IMR-90 (cell line): Measurements from ENCODE around the gene TP53BP2. TPM values are rescaled to one million over a fixed set of nuclear protein-coding genes. Genes with fewer than 3 reads are reported as not detected.

Source experiments
- ATAC-seq: fragments of 200-7000 bp; cut with Tn5 transposase; 2 replicates; pipeline ENCODE4 v1.9.1; 2020; ENCODE audit warnings: low read depth, mild to moderate bottlenecking, moderate library complexity
- BruUV-seq: library from RNA; stranded (reverse); fragments of 400-500 nt; replicated peaks from 2 replicates; lab custom pipeline; 2021; lab: Mats Ljungman, UMichigan
- CTCF ChIA-PET: fragments of 300-600 bp; formaldehyde crosslinking; extraction: SDS; loops from one replicate; lab custom pipeline; 2021; ENCODE audit warnings: antibody characterized with exemption; lab: Yijun Ruan, JAX
- POLR2A ChIA-PET: fragments of 300-600 bp; sonication (Branson Sonifier 250); formaldehyde crosslinking; loops from one replicate; lab custom pipeline; 2022; ENCODE audit warnings: antibody characterized with exemption; ENCODE audit not compliant: unreplicated experiment; lab: Charles Lee
- DNase-seq: peaks from one replicate; pipeline ENCODE4 v3.0.0; 2013
- H2AFZ ChIP-seq: replicated peaks from 2 replicates; pipeline ENCODE3; 2013; ENCODE audit warnings: low read length, mild to moderate bottlenecking; ENCODE audit not compliant: poor library complexity
- H2AK5ac ChIP-seq: 2 replicates; pipeline ENCODE4 v1.6.1; 2013; ENCODE audit warnings: low read depth, low read length, inconsistent platforms
- H2AK9ac ChIP-seq: replicated peaks from 2 replicates; pipeline ENCODE3; 2013; ENCODE audit warnings: mild to moderate bottlenecking, low read depth, low read length, moderate library complexity; ENCODE audit not compliant: poor library complexity
- H2BK120ac ChIP-seq: 2 replicates; pipeline ENCODE4 v1.6.1; 2013; ENCODE audit warnings: low read depth, low read length, inconsistent platforms
- H2BK15ac ChIP-seq: 3 replicates; pipeline ENCODE4 v1.6.1; 2013; ENCODE audit warnings: low read depth, low read length, inconsistent platforms
- H2BK20ac ChIP-seq: 2 replicates; pipeline ENCODE4 v1.6.1; 2013; ENCODE audit warnings: low read depth, mild to moderate bottlenecking, inconsistent platforms, low read length, moderate library complexity
- H2BK5ac ChIP-seq: 2 replicates; pipeline ENCODE4 v1.6.1; 2013; ENCODE audit warnings: mild to moderate bottlenecking, low read depth, low read length, inconsistent platforms; ENCODE audit not compliant: poor library complexity, severe bottlenecking
- H3K14ac ChIP-seq: replicated peaks from 2 replicates; pipeline ENCODE4 v1.6.1; 2013; ENCODE audit warnings: low read depth, low read length, inconsistent platforms
- H3K18ac ChIP-seq: 2 replicates; pipeline ENCODE4 v1.6.1; 2013; ENCODE audit warnings: low read depth, low read length, control low read depth
- H3K23ac ChIP-seq: 2 replicates; pipeline ENCODE4 v1.6.1; 2013; ENCODE audit warnings: low read depth, low read length, inconsistent platforms
- H3K27ac ChIP-seq: 2 replicates; pipeline ENCODE4 v1.5.1; 2013; ENCODE audit warnings: mild to moderate bottlenecking, control low read depth, low read length; ENCODE audit not compliant: insufficient read depth
- H3K27me3 ChIP-seq: 2 replicates; pipeline ENCODE4 v1.6.1; 2013; ENCODE audit warnings: low read length; ENCODE audit not compliant: control insufficient read depth, insufficient read depth
- H3K36me3 ChIP-seq: 2 replicates; pipeline ENCODE4 v1.6.1; 2013; ENCODE audit warnings: low read length, mixed read lengths; ENCODE audit not compliant: control insufficient read depth, insufficient read depth
- H3K4ac ChIP-seq: 2 replicates; pipeline ENCODE4 v1.6.1; 2013; ENCODE audit warnings: low read depth, low read length, inconsistent platforms
- H3K4me1 ChIP-seq: 2 replicates; pipeline ENCODE4 v1.6.1; 2013; ENCODE audit warnings: low read length, mixed read lengths; ENCODE audit not compliant: control insufficient read depth, insufficient read depth
- H3K4me2 ChIP-seq: 2 replicates; pipeline ENCODE4 v1.6.1; 2013; ENCODE audit warnings: low read depth, mild to moderate bottlenecking, control low read depth, low read length, moderate library complexity
- H3K4me3 ChIP-seq: 2 replicates; pipeline ENCODE4 v1.5.1; 2013; ENCODE audit warnings: low read depth, mild to moderate bottlenecking, control low read depth, low read length, moderate library complexity; ENCODE audit not compliant: insufficient read depth
- H3K56ac ChIP-seq: 2 replicates; pipeline ENCODE4 v1.6.1; 2013; ENCODE audit warnings: low read length, inconsistent platforms; ENCODE audit not compliant: insufficient read depth; ENCODE audit errors: extremely low read depth
- H3K79me1 ChIP-seq, 2 experiments: 2 replicates each; pipeline ENCODE4 v1.6.1; 2013; ENCODE audit warnings: low read length in 2 of 2, inconsistent platforms in 1 of 2, low read depth in 1 of 2
- H3K9ac ChIP-seq: 2 replicates; pipeline ENCODE4 v1.6.1; 2013; ENCODE audit warnings: low read depth, low read length, control low read depth
- H3K9me1 ChIP-seq: 2 replicates; pipeline ENCODE4 v1.6.1; 2013; ENCODE audit warnings: low read length, inconsistent platforms; ENCODE audit not compliant: insufficient read depth
- H3K9me3 ChIP-seq: 2 replicates; pipeline ENCODE4 v1.6.1; 2013; ENCODE audit warnings: low read length; ENCODE audit not compliant: control insufficient read depth, insufficient read depth
- H4K20me1 ChIP-seq: 2 replicates; pipeline ENCODE4 v1.6.1; 2013; ENCODE audit warnings: low read length, inconsistent platforms; ENCODE audit not compliant: insufficient read depth
- H4K5ac ChIP-seq: 2 replicates; pipeline ENCODE4 v1.6.1; 2013; ENCODE audit warnings: mild to moderate bottlenecking, low read depth, low read length, control low read depth
- H4K8ac ChIP-seq, 2 experiments: 2 replicates each; pipeline ENCODE4 v1.6.1; 2013; ENCODE audit warnings: low read depth in 2 of 2, low read length in 2 of 2, control low read depth in 1 of 2, inconsistent platforms in 1 of 2
- H4K91ac ChIP-seq: 2 replicates; pipeline ENCODE4 v1.6.1; 2013; ENCODE audit warnings: low read depth, low read length, inconsistent platforms; ENCODE audit not compliant: insufficient read depth
- BHLHE40 ChIP-seq: fragments of 150-350 bp; IDR thresholded peaks from 2 replicates; pipeline ENCODE4 v1.6.1; 2016; ENCODE audit warnings: mild to moderate bottlenecking, low read depth, low read length
- CEBPB ChIP-seq: IDR thresholded peaks from 2 replicates; pipeline ENCODE4 v1.6.1; 2012; ENCODE audit warnings: low read depth, low read length, improper control_type of control experiment
- CHD1 ChIP-seq: IDR thresholded peaks from 2 replicates; pipeline ENCODE4 v1.6.1; 2012; ENCODE audit warnings: low read depth, low read length, improper control_type of control experiment
- CTCF ChIP-seq: conservative IDR thresholded peaks from 2 replicates; pipeline ENCODE4 v1.5.1; 2012; ENCODE audit warnings: mild to moderate bottlenecking, low read depth, low read length, improper control_type of control experiment
- ELK1 ChIP-seq: fragments of 150-350 bp; IDR thresholded peaks from 2 replicates; pipeline ENCODE4 v1.6.1; 2016; ENCODE audit warnings: low read depth, mild to moderate bottlenecking, low read length, moderate library complexity, borderline replicate concordance
- MAFK ChIP-seq: IDR thresholded peaks from 2 replicates; pipeline ENCODE4 v1.6.1; 2012; ENCODE audit warnings: low read depth, low read length, improper control_type of control experiment
- MAZ ChIP-seq: IDR thresholded peaks from 2 replicates; pipeline ENCODE4 v1.6.1; 2012; ENCODE audit warnings: low read depth, mild to moderate bottlenecking, low read length, improper control_type of control experiment, moderate library complexity, borderline replicate concordance
- POLR2A ChIP-seq: IDR thresholded peaks from 2 replicates; pipeline ENCODE4 v1.6.1; 2012; ENCODE audit warnings: mild to moderate bottlenecking, low read depth, low read length
- RCOR1 ChIP-seq: IDR thresholded peaks from 2 replicates; pipeline ENCODE4 v1.6.1; 2012; ENCODE audit warnings: mild to moderate bottlenecking, low read length, improper control_type of control experiment; ENCODE audit not compliant: insufficient replicate concordance
- RFX5 ChIP-seq: IDR thresholded peaks from 2 replicates; pipeline ENCODE4 v1.8.0; 2012; ENCODE audit warnings: low read depth, mild to moderate bottlenecking, low read length, moderate library complexity
- WGBS, 2 experiments: methylation state at CpG; one replicate each; pipeline versions ENCODE4 v1.1.5 to v1.1.7; 2013; ENCODE audit warnings: missing lambda C conversion rate in 2 of 2; ENCODE audit not compliant: insufficient read length in 1 of 2; ENCODE audit errors: extremely low coverage in 2 of 2; 5-methylcytosine and 5-hydroxymethylcytosine counted together
- dilution Hi-C: fragments of 300-500 bp; cut with HindIII; formaldehyde crosslinking; loops from one replicate; pipeline ENCODE4 v1.14.3; 2018; ENCODE audit warnings: low sequenced_read_pairs; ENCODE audit not compliant: unreplicated experiment
- in situ Hi-C: fragments of 300-500 bp; cut with MboI; formaldehyde crosslinking; loops from 3 replicates; pipeline ENCODE4 v1.14.3; 2019; ENCODE audit warnings: low sequenced_read_pairs, inconsistent platforms, mixed read lengths
- intact Hi-C: fragments of 100-400 bp; cut with micrococcal nuclease; formaldehyde crosslinking; loops from 2 replicates; pipeline ENCODE4 v1.10.0; 2022
- polyA plus RNA-seq, 3 experiments: library from polyadenylated mRNA; depleted of rRNA; stranded (reverse); fragments of >200 nt; gene quantifications; 2 replicates each; pipeline ENCODE4 v1.2.3, GENCODE V29; 2012; ENCODE audit warnings: low replicate concordance in 1 of 3
- total RNA-seq: library from RNA; depleted of rRNA; stranded (reverse); fragments of >200 nt; gene quantifications from 2 replicates; pipeline ENCODE4 v1.2.3, GENCODE V29; 2012
- TF ChIP-seq, protein P1 (sequence below): fragments of 150-350 bp; IDR thresholded peaks from 2 replicates; pipeline ENCODE4 v1.6.1; 2017; ENCODE audit warnings: mild to moderate bottlenecking, antibody characterized with exemption, low read length, low read depth

TP53BP2 gene
- total and polyA plus RNA-seq, 2 of the 4 experiments (the other 2 are of a cell fraction), result 19.9 to 35.0 TPM

GRCh38 chr1:223783676-223784075, 62.1 kb downstream of the TP53BP2 start:
- Histone ChIP-seq H3K9ac (no peak overlapping the region), H3K27ac (no peak overlapping the region), H2BK20ac (no peak overlapping the region), H2AK9ac (no peak overlapping the region), H3K9me3 (no peaks in the 10 kb centered on the region), H2AFZ (no peak overlapping the region), H4K20me1 (peaks cover 6% of the 10 kb centered on the region; the same call in 1 of the 2 replicates), H4K5ac (no peak overlapping the region), H3K27me3 (no peaks in the 10 kb centered on the region), H4K91ac (no peak overlapping the region), H3K4me1 (peaks cover 2% of the 10 kb centered on the region; the same call in 1 of the 2 replicates), H3K9me1 (no peaks in the 10 kb centered on the region; the same call in 1 of the 2 replicates), H3K56ac (no peak overlapping the region), H3K4me3 (no peak overlapping the region), H2BK120ac (no peak overlapping the region), H3K18ac (no peak overlapping the region), H3K14ac (no peak overlapping the region), H2AK5ac (no peak overlapping the region), H2BK15ac (no peak overlapping the region), H3K4me2 (no peak overlapping the region), H4K8ac (no peak overlapping the region), H3K79me1 (peaks cover 13 to 33% of the 10 kb centered on the region in 2 experiments), H2BK5ac (no peak overlapping the region), H3K4ac (no peak overlapping the region), H3K23ac (no peak overlapping the region), H3K36me3 (peaks cover 34% of the 10 kb centered on the region)
- ChIA-PET CTCF (no interaction called here), POLR2A (no interaction called here)
- dilution Hi-C loops (no loop called here), in situ Hi-C loops (no loop called here), intact Hi-C loops (no loop called here)
- ATAC-seq (no peak), DNase-seq (no peak)
- TF ChIP-seq MAZ (no peak), CHD1 (no peak), CTCF (no peak), RCOR1 (no peak), CEBPB (no peak), RFX5 (no peak), BHLHE40 (no peak), ELK1 (no peak), POLR2A (no peak), MAFK (no peak)
- TF ChIP-seq, protein P1, sequence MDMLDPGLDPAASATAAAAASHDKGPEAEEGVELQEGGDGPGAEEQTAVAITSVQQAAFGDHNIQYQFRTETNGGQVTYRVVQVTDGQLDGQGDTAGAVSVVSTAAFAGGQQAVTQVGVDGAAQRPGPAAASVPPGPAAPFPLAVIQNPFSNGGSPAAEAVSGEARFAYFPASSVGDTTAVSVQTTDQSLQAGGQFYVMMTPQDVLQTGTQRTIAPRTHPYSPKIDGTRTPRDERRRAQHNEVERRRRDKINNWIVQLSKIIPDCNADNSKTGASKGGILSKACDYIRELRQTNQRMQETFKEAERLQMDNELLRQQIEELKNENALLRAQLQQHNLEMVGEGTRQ, result no peak
- BruUV-seq, result no TSS peak
- no CpG with 5 or more reads among the region's 1 CpG for WGBS, 2 experiments
